SKM-1 (cell line): ENCODE data around the gene SLC38A10.

Source experiments
- DNase-seq: peaks from one replicate; lab custom pipeline; 2025; ENCODE audit not compliant: unreplicated experiment; lab: John Stamatoyannopoulos, UW

The SLC38A10 gene

DNA sequence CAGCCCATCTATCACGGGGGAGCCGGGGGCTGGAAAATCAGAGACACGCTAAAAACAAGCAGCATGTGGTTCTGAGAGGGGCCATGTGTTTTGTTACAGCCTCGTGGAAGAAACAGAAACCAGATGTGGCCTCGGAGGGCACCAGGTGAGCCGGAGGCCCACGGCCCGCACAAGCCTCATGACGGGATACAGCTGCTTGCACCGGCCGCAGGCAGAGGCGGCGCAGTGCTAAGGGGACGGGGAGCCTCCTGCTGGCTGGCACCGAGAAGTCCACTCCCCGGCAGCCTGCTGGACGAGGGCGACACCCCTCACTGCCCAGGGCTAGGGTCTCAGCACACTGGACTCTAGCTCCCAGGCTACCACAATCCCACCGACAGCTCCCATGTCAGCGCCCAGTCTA, 36.8 kb downstream of the SLC38A10 start:
- DNase-seq, result no peak

GRCh38 chr17:81257533-81257932, 37.6 kb downstream of the SLC38A10 start:
- no peak for DNase-seq

GRCh38 chr17:81256616-81257015, 38.5 kb downstream of the SLC38A10 start:
- no peak for DNase-seq

DNA sequence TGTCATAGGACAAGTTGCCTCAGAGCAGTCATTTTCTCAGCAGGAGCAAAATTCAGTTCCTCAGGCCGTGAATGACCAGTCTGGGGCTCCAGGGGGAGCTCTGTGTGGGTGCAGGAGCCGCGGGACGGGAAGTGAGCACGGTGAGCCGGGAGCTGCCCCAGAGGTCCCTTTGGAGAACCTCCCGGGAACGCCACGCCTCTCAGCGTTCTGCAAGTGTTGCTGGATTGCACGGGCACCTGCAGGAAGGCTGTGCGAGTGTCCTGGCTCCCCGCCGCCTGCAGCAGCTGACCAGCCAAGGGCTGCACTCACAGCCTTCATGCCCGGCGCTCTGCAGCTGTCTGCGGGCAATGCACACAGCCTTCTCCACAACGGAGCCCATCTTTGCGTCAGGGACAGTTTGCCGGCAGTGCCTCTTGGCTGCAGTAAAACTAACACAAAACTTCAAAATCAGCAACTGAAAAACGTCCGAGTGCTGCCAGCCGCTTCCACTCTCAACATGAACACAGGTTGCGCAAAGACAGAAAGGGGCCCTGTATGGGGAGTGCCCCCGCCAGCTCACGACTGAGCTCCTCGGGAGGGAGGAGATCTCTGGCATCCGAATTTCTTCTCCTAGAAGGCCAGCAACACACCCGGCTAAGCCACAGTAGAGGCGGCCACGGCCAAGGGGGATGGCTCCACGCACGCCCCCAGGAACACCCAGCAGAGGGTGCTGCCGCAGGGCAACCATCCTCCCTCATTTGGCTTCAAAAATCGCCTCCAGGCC, 40.0 kb downstream of the SLC38A10 start:
- peak; percentile 56 for DNase-seq

DNA sequence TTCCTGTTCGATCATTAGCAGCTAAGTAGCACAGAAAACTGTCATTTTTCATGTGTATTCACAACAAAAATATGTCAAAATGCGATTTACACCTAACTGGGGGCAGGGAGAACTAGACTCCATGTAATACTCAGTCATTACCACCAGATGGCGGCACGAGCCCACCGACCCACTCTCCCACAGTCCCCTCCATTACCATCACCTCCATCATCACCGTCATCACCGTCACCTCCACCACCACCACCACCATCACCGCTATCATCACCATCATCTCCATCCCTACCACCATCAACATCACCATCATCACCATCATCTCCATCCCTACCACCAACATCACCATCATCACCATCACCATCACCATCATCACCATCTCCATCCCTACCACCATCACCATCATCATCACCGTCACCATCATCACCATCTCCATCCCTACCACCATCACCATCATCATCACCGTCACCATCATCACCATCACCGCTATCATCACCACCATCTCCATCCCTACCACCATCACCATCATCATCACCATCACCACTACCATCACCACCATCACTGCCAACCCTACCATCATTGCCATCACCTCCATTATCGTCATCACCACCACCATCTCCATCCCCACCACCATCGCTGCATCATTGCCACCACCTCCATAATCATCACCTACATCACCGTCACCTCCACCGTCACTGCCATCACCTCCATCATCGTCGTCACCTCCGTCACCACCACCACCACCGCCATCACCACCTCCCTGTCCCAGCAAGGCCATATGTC, 41.6 kb downstream of the SLC38A10 start:
- DNase-seq, result no peak

DNA sequence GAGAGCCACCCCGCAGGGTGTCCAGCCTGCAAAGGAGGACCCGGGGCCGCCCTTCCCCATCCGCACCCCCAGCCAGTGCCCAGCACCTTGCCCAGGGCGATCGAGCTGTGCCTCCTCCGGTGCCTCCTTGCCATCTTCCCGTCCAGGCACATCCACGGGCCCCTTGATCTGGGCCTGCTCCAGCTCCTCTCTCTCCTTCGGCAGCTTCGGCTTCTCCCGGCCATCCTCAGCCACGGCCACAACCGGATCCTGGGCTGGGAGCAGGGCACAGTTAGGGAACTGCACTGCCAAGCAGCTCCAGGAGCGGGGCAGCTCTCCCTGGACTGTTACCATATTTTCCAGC, 42.1 kb downstream of the SLC38A10 start:
- DNase-seq, result no peak

- DNase-seq, result no peak
These were observed 42.7 kb downstream of the SLC38A10 start for GRCh38 chr17:81252326-81252986.

DNA sequence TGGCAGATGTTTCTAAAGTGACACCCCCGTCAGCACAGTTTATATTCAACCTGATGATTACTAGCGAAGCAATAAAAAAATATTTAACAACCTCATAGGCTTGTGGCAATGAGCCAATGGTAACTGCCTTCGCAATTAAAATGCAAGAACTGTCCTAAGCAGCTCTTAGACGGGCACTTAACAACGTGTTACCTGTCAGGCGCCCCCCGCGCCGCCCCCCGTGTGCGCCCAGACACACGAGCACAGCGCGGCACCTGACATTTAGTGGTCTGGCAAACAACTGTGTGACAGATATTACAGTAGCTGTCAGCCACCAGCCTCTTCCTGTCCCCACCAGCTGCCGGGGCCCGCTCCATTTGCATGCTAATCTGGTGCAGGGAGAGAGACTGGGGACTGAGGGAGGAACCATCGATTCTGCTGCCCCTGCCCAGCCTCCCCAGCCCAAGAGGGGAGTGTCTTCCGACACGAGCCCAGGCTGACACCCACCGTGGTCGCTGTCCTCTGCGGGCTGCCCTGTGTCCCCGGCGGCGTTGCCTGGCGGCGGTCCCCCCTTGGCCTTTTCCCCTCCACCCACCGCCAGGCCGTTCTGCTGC, 43.3 kb downstream of the SLC38A10 start:
- no peak for DNase-seq

- no peak for DNase-seq
These were observed 43.9 kb downstream of the SLC38A10 start for GRCh38 chr17:81251094-81251708.

DNA sequence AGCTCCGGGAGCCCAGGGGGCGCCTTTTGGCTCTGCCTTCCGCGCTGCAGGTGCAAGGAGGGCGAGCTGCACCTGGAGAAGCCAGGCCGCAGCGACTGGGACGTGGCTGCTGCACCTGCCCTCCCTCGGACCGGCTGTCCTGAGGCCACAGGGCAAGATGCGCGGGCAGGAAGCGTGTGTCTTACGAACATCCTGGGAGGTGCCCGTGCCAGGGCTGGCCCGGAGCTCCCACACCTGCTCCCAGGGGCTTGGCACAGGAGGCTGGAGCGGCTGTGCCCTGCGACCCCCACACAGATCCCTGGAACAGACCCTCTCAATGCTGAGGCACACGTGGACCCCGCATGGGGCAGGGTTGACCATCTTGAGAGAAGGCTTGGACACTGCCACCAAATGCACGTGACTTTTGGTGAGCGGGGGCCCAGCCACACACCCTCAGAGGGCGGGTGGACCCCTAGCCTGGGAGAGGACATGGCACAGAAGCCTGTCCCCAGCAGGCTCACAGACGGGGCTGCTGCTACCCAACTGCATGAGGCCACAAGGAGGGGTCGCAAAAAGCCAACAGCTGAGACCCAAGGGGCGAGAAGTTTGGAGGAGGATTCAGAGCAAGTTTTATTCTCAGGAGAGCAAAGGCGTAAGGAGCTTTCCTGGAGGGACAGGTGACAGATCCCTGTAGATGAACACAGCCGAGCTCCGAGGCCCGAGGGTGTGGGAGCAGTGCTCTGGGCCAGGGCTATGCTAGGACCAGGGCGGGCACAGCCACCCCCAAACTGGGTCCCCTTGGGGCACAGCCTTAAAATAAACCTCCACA, 44.6 kb downstream of the SLC38A10 start:
- no peak for DNase-seq

- DNase-seq, result peak; percentile 10
These were observed 45.7 kb downstream of the SLC38A10 start for GRCh38 chr17:81249223-81250040.

GRCh38 chr17:81248649-81249048, 46.5 kb downstream of the SLC38A10 start:
- no peak for DNase-seq

GRCh38 chr17:81247339-81247990, 47.6 kb downstream of the SLC38A10 start:
- DNase-seq, result no peak

GRCh38 chr17:81246679-81247338, 48.3 kb downstream of the SLC38A10 start:
- DNase-seq, result no peak

DNA sequence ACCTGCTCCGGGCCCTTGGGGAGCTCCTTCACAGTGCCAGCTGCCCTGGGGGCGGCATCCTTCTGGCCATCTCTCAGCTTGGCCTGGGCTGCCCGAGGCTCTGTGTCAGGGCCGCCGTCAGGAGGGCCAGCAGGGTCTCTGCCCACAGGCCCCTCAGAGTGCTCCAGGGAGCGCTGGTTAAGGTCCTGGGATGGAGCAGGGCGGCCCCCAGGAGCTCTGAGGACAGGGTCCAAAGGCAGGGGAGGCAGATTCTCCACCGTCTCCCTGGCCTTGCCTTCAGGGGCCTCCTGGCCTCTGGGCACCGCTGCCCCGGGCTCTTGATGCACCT, 48.8 kb downstream of the SLC38A10 start:
- no peak for DNase-seq

- DNase-seq, result no peak
These were observed 49.3 kb downstream of the SLC38A10 start for GRCh38 chr17:81245665-81246342.

GRCh38 chr17:81245024-81245664, 50.0 kb downstream of the SLC38A10 start:
- no peak for DNase-seq
